IPS-NIHi7 (cell line): Measurements from ENCODE around the gene RAB8B.

Experiments used
- DNase-seq: peaks from one replicate; pipeline ENCODE4 v3.0.0; 2012; ENCODE audit warnings: mixed read lengths; ENCODE audit errors: extremely low spot score

The RAB8B gene

GRCh38 chr15:63185206-63185605 is 4.2 kb upstream of the RAB8B start:
- no peak for DNase-seq

GRCh38 chr15:63186065-63186464 is 3.3 kb upstream of the RAB8B start:
- DNase-seq: no peak

- no peak for DNase-seq
These were observed 1.7 kb upstream of the RAB8B start for GRCh38 chr15:63187589-63188226.

GRCh38 chr15:63188247-63188925 is 1.0 kb upstream of the RAB8B start:
- DNase-seq: no peak

- DNase-seq: no peak
These were observed 749 bp downstream of the RAB8B start for GRCh38 chr15:63189941-63190768.

GRCh38 chr15:63190769-63191649 is 1.6 kb downstream of the RAB8B start:
- no peak for DNase-seq

- DNase-seq: no peak
These were observed 2.7 kb downstream of the RAB8B start for GRCh38 chr15:63191895-63192618.

- no peak for DNase-seq
These were observed 3.3 kb downstream of the RAB8B start for GRCh38 chr15:63192619-63193206.

GRCh38 chr15:63194302-63194701 is 4.9 kb downstream of the RAB8B start:
- DNase-seq: no peak

GRCh38 chr15:63194880-63195568 is 5.6 kb downstream of the RAB8B start:
- DNase-seq: no peak

GRCh38 chr15:63195569-63196015 is 6.2 kb downstream of the RAB8B start:
- no peak for DNase-seq

- no peak for DNase-seq
These were observed 7.4 kb downstream of the RAB8B start for GRCh38 chr15:63196842-63197241.

- DNase-seq: no peak
These were observed 8.2 kb downstream of the RAB8B start for GRCh38 chr15:63197626-63198025.

GRCh38 chr15:63198371-63199250 is 9.2 kb downstream of the RAB8B start:
- no peak for DNase-seq

GRCh38 chr15:63200464-63201249 is 11.3 kb downstream of the RAB8B start:
- DNase-seq: no peak

- no peak for DNase-seq
These were observed 13.5 kb downstream of the RAB8B start for GRCh38 chr15:63202861-63203260.

GRCh38 chr15:63203451-63204090 is 14.2 kb downstream of the RAB8B start:
- DNase-seq: no peak

- DNase-seq: no peak
These were observed 16.7 kb downstream of the RAB8B start for GRCh38 chr15:63206079-63206478.
